DOHH2 (cell line): ENCODE measurements around the gene ZIC1.

Experiments used
- H3F3A ChIP-seq: fragments of 200-600 bp; sonication (generic), shearing (Covaris generic); 2 replicates; pipeline ENCODE4 v1.6.0; 2016; ENCODE audit warnings: antibody characterized with exemption, mild to moderate bottlenecking; ENCODE audit not compliant: control insufficient read depth, insufficient read depth
- H3K27ac ChIP-seq: fragments of 200-600 bp; sonication (generic); 2 replicates; pipeline ENCODE4 v1.5.1; 2014; ENCODE audit warnings: low read depth, mild to moderate bottlenecking, low read length, moderate library complexity
- H3K27me3 ChIP-seq: fragments of 200-600 bp; sonication (generic); 2 replicates; pipeline ENCODE4 v1.6.1; 2014; ENCODE audit warnings: mild to moderate bottlenecking, low read length, mixed read lengths; ENCODE audit not compliant: control insufficient read depth
- H3K36me3 ChIP-seq: fragments of 200-600 bp; sonication (generic); 2 replicates; pipeline ENCODE4 v1.6.1; 2014; ENCODE audit warnings: mild to moderate bottlenecking, low read length, moderate library complexity, mixed read lengths; ENCODE audit not compliant: control insufficient read depth
- H3K4me1 ChIP-seq: fragments of 200-600 bp; sonication (generic); 2 replicates; pipeline ENCODE4 v1.6.1; 2014; ENCODE audit warnings: mild to moderate bottlenecking, low read length, mixed read lengths; ENCODE audit not compliant: control insufficient read depth
- H3K4me2 ChIP-seq: fragments of 200-600 bp; sonication (generic); 2 replicates; pipeline ENCODE4 v1.6.0; 2014; ENCODE audit warnings: mild to moderate bottlenecking, low read length, moderate library complexity
- H3K4me3 ChIP-seq: fragments of 200-600 bp; sonication (generic); 2 replicates; pipeline ENCODE4 v1.5.1; 2014; ENCODE audit warnings: mild to moderate bottlenecking, low read length, mixed read lengths
- H3K79me2 ChIP-seq: fragments of 200-600 bp; sonication (generic); 2 replicates; pipeline ENCODE4 v1.6.1; 2014; ENCODE audit warnings: mild to moderate bottlenecking, low read length, mixed read lengths; ENCODE audit not compliant: control insufficient read depth
- H3K9me2 ChIP-seq: fragments of 200-600 bp; sonication (generic); replicated peaks from 2 replicates; pipeline ENCODE4 v1.6.1; 2014; ENCODE audit warnings: mild to moderate bottlenecking, low read length, mixed read lengths; ENCODE audit not compliant: control insufficient read depth
- H3K9me3 ChIP-seq: fragments of 200-600 bp; sonication (generic); 2 replicates; pipeline ENCODE4 v1.6.1; 2014; ENCODE audit warnings: antibody characterized with exemption, low read length, mixed read lengths; ENCODE audit not compliant: control insufficient read depth, insufficient read depth
- H4K20me1 ChIP-seq: fragments of 200-600 bp; sonication (generic); 2 replicates; pipeline ENCODE4 v1.6.0; 2014; ENCODE audit warnings: low read depth, mild to moderate bottlenecking, antibody characterized with exemption, low read length, moderate library complexity; ENCODE audit not compliant: control insufficient read depth, insufficient read depth
- CTCF ChIP-seq: fragments of 200-600 bp; sonication (generic); IDR thresholded peaks from one replicate; pipeline ENCODE4 v1.5.1; 2014; ENCODE audit warnings: antibody characterized with exemption, mild to moderate bottlenecking, low read depth, low read length; ENCODE audit not compliant: poor library complexity, severe bottlenecking
- EZH2phosphoT487 ChIP-seq: fragments of 200-600 bp; sonication (generic); IDR thresholded peaks from 2 replicates; pipeline ENCODE4 v1.6.1; 2017; ENCODE audit warnings: borderline replicate concordance, mild to moderate bottlenecking, antibody characterized with exemption, low read length, moderate library complexity, mixed read lengths

Gene ZIC1

DNA sequence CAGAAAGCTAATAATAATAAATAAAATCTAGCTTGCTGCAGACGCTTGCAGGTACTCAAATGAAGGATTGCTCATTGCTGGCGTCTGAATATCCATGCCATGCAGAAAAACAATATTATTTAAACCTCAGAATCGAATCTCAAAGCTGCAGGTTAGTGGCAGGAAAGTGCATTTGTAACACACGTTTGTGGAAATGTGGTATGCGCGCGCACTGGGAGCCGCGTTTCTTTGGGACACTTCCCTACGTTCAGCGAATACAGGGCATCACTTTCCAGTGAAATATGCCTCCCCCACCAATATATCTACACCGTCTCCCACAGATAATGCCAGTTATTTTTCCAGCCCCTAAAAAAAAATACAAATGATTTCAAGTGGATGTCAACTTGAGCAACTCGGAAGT lies 39.9 kb upstream of the ZIC1 start:
- H3K27ac ChIP-seq, result no peak overlapping the region
- H3K79me2 ChIP-seq, result no peaks in the 10 kb centered on the region
- no peak overlapping the region for H3K4me2 ChIP-seq
- no peaks in the 10 kb centered on the region for H3K4me1 ChIP-seq
- TF ChIP-seq CTCF (no peak), EZH2phosphoT487 (no peak)
- no peaks in the 10 kb centered on the region for H3F3A ChIP-seq
- H3K27me3 ChIP-seq, result no peaks in the 10 kb centered on the region
- H4K20me1 ChIP-seq, result no peaks in the 10 kb centered on the region
- H3K9me2 ChIP-seq, result no peaks in the 10 kb centered on the region
- no peaks in the 10 kb centered on the region; the same call in 1 of the 2 replicates for H3K9me3 ChIP-seq
- H3K36me3 ChIP-seq, result no peaks in the 10 kb centered on the region
- H3K4me3 ChIP-seq, result no peak overlapping the region

GRCh38 chr3:147369661-147370123 lies 39.5 kb upstream of the ZIC1 start:
- no peaks in the 10 kb centered on the region for H3K27me3 ChIP-seq
- no peaks in the 10 kb centered on the region for H3K9me2 ChIP-seq
- H3K4me2 ChIP-seq, result no peak overlapping the region
- TF ChIP-seq CTCF, result no peak
- no peak for TF ChIP-seq EZH2phosphoT487
- no peaks in the 10 kb centered on the region for H4K20me1 ChIP-seq
- H3F3A ChIP-seq, result no peaks in the 10 kb centered on the region
- no peak overlapping the region for H3K27ac ChIP-seq
- H3K4me1 ChIP-seq, result no peaks in the 10 kb centered on the region
- H3K9me3 ChIP-seq, result no peaks in the 10 kb centered on the region; the same call in 1 of the 2 replicates
- no peaks in the 10 kb centered on the region for H3K36me3 ChIP-seq
- H3K4me3 ChIP-seq, result no peak overlapping the region
- no peaks in the 10 kb centered on the region for H3K79me2 ChIP-seq

DNA sequence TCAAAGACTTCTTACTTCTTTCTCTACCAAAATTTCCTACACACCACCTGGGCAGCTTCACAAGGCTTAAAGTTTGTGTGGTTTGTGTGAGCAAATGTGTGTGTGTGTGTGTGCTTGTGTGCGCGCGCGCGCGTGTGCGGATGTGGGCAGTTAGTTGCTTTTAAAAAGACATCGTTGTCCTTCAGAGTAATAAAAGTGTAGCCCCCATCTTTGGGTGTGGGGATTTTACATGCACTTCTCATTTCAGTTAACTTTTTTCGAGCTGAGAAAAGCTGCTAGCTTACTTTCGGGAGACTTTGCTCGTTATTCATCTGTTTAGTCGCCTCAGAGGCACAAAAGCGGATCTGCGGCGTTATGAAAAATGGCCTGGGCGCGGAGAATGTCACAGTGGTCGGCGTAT lies 38.8 kb upstream of the ZIC1 start:
- TF ChIP-seq EZH2phosphoT487, result no peak
- no peak for TF ChIP-seq CTCF
- H3K27me3 ChIP-seq, result no peaks in the 10 kb centered on the region
- no peak overlapping the region for H3K4me3 ChIP-seq
- H3K9me2 ChIP-seq, result no peaks in the 10 kb centered on the region
- no peaks in the 10 kb centered on the region for H3K4me1 ChIP-seq
- H4K20me1 ChIP-seq, result no peaks in the 10 kb centered on the region
- H3K36me3 ChIP-seq, result no peaks in the 10 kb centered on the region
- no peaks in the 10 kb centered on the region for H3F3A ChIP-seq
- H3K79me2 ChIP-seq, result no peaks in the 10 kb centered on the region
- H3K4me2 ChIP-seq, result no peak overlapping the region
- no peak overlapping the region for H3K27ac ChIP-seq
- no peaks in the 10 kb centered on the region; the same call in 1 of the 2 replicates for H3K9me3 ChIP-seq

DNA sequence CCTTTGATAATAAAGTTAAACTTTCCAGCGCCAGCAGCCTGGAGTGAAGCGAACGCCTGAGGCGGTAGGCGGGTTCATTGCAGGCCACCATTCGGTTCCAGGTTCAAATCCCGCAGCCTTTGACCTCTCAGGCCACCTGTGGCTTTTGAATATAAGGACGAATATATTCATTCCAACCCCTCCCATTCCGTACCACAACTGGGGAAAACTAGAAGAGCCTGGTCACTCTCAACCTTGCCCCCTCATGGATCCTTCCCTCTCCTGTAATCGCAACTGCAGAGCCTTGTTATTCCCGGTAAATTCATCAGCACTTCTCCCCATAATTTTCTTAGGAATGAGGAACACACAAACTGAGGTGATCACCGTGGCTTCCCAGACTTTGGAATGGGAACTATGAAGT lies 38.0 kb upstream of the ZIC1 start:
- H3K4me3 ChIP-seq, result no peak overlapping the region
- no peaks in the 10 kb centered on the region for H3K36me3 ChIP-seq
- H3K9me2 ChIP-seq, result no peaks in the 10 kb centered on the region
- no peaks in the 10 kb centered on the region for H3K79me2 ChIP-seq
- H3K27ac ChIP-seq, result no peak overlapping the region
- no peaks in the 10 kb centered on the region for H4K20me1 ChIP-seq
- H3K27me3 ChIP-seq, result no peaks in the 10 kb centered on the region
- no peak overlapping the region for H3K4me2 ChIP-seq
- H3K4me1 ChIP-seq, result no peaks in the 10 kb centered on the region
- H3K9me3 ChIP-seq, result no peaks in the 10 kb centered on the region; the same call in 1 of the 2 replicates
- no peaks in the 10 kb centered on the region for H3F3A ChIP-seq
- TF ChIP-seq EZH2phosphoT487 (no peak), CTCF (no peak)
